HCT116 (cell line): ENCODE data around the gene FSTL4. TPM values are rescaled to one million over a fixed set of nuclear protein-coding genes. Genes with fewer than 3 reads are reported as not detected.

Source experiments
- ATAC-seq: fragments of 200-7000 bp; cut with Tn5 transposase; 2 replicates; pipeline ENCODE4 v1.9.1; 2020; ENCODE audit warnings: mild to moderate bottlenecking, moderate library complexity
- BruUV-seq: library from RNA; stranded (reverse); fragments of 400-500 nt; replicated peaks from 2 replicates; lab custom pipeline; 2021; lab: Mats Ljungman, UMichigan
- CTCF ChIA-PET: fragments of 300-600 bp; sonication (Branson Sonifier 250); formaldehyde crosslinking; loops from one replicate; lab custom pipeline; 2021; ENCODE audit warnings: antibody characterized with exemption; lab: Charles Lee
- POLR2A ChIA-PET: fragments of 300-600, 350-600 bp; sonication (Branson Sonifier 250); formaldehyde crosslinking; loops from one replicate; lab custom pipeline; 2021; ENCODE audit warnings: antibody characterized with exemption; lab: Charles Lee
- RAD21 ChIA-PET, 2 experiments: fragments of 300-600 bp; sonication (Branson Sonifier 250); formaldehyde crosslinking; loops; one replicate each; lab custom pipeline; 2023; ENCODE audit warnings: low total read pairs in 2 of 2; ENCODE audit not compliant: uncharacterized antibody in 2 of 2, unreplicated experiment in 2 of 2, low non-redundant PET in 1 of 2; lab: Charles Lee
- DNase-seq: peaks from one replicate; pipeline ENCODE4 v3.0.0-alpha.2; 2010; ENCODE audit warnings: low read depth, low spot score
- H2AFZ ChIP-seq: fragments of 200-600 bp; shearing (Covaris generic), sonication (generic); 2 replicates; pipeline ENCODE4 v1.6.1; 2017; ENCODE audit warnings: low read depth, mixed run types, mixed read lengths, antibody characterized with exemption, low read length; ENCODE audit not compliant: poor library complexity, severe bottlenecking
- H3K27ac ChIP-seq: 2 replicates; pipeline ENCODE4 v1.5.1; 2012; ENCODE audit warnings: low read depth, low read length
- H3K27me3 ChIP-seq: fragments of 200-600 bp; sonication (generic); 2 replicates; pipeline ENCODE4 v1.6.1; 2016; ENCODE audit warnings: mixed run types, low read length, mixed read lengths; ENCODE audit not compliant: insufficient read depth
- H3K36me3 ChIP-seq, 2 experiments: fragments of 200-500 bp in 1 of 2; fragments of 200-600 bp in 1 of 2; sonication (Bioruptor generic) in 1 of 2; sonication (generic) in 1 of 2; 2 replicates each; pipeline versions ENCODE4 v1.5.1 to v1.6.1; 2014 to 2016; ENCODE audit warnings: low read length in 2 of 2, inconsistent platforms in 1 of 2, mixed read lengths in 1 of 2, mixed run types in 1 of 2; ENCODE audit not compliant: insufficient read depth in 2 of 2, control insufficient read depth in 1 of 2
- H3K4me1 ChIP-seq, 2 experiments: fragments of 200-600 bp in 1 of 2; sonication (generic) in 1 of 2; 2 replicates each; pipeline versions ENCODE4 v1.5.1 to v1.6.1; 2012 to 2017; ENCODE audit warnings: low read length in 2 of 2, inconsistent platforms in 1 of 2, mild to moderate bottlenecking in 1 of 2, mixed read lengths in 1 of 2, mixed run types in 1 of 2, moderate library complexity in 1 of 2; ENCODE audit not compliant: insufficient read depth in 2 of 2, control insufficient read depth in 1 of 2
- H3K4me2 ChIP-seq: fragments of 200-600 bp; sonication (generic); 2 replicates; pipeline ENCODE4 v1.6.1; 2017; ENCODE audit warnings: mixed run types, low read length, mixed read lengths
- H3K4me3 ChIP-seq, 2 experiments: fragments of 200-600 bp in 1 of 2; sonication (generic) in 1 of 2; replicated peaks in 1 of 2; 2 replicates each; pipeline ENCODE4 v1.5.1; 2011 to 2016; ENCODE audit warnings: low read length in 2 of 2, control low read depth in 1 of 2, low read depth in 1 of 2, mild to moderate bottlenecking in 1 of 2, mixed read lengths in 1 of 2, mixed run types in 1 of 2
- H3K79me2 ChIP-seq: fragments of 200-600 bp; sonication (generic); 2 replicates; pipeline ENCODE4 v1.6.1; 2017; ENCODE audit warnings: mild to moderate bottlenecking, mixed run types, low read length, moderate library complexity, mixed read lengths; ENCODE audit not compliant: insufficient read depth
- H3K9ac ChIP-seq: fragments of 200-600 bp; sonication (generic); 2 replicates; pipeline ENCODE4 v1.6.1; 2016; ENCODE audit warnings: low read length, mixed read lengths
- H3K9me2 ChIP-seq: fragments of 200-600 bp; sonication (generic), shearing (Covaris generic); 2 replicates; pipeline ENCODE4 v1.6.1; 2017; ENCODE audit warnings: mixed run types, mild to moderate bottlenecking, moderate library complexity; ENCODE audit not compliant: insufficient read depth
- H3K9me3 ChIP-seq, 2 experiments: fragments of 200-500 bp in 1 of 2; fragments of 200-600 bp in 1 of 2; sonication (Bioruptor generic) in 1 of 2; sonication (generic) in 1 of 2; 2 replicates each; pipeline ENCODE4 v1.6.1; 2014 to 2017; ENCODE audit warnings: low read length in 2 of 2, mixed read lengths in 2 of 2, inconsistent platforms in 1 of 2, low read depth in 1 of 2, mild to moderate bottlenecking in 1 of 2, mixed run types in 1 of 2, moderate library complexity in 1 of 2; ENCODE audit not compliant: control insufficient read depth in 1 of 2, insufficient read depth in 1 of 2
- H4K20me1 ChIP-seq: fragments of 200-600 bp; sonication (generic), shearing (Covaris generic); 2 replicates; pipeline ENCODE4 v1.6.1; 2017; ENCODE audit warnings: mixed run types, mild to moderate bottlenecking, moderate library complexity; ENCODE audit not compliant: insufficient read depth
- EZH2phosphoT487 ChIP-seq: fragments of 200-600 bp; IDR thresholded peaks from 2 replicates; pipeline ENCODE4 v1.6.1; 2018; ENCODE audit warnings: antibody characterized with exemption, borderline replicate concordance
- FOSL1 ChIP-seq: IDR thresholded peaks from 2 replicates; pipeline ENCODE4 v1.6.1; 2012; ENCODE audit warnings: low read depth
- RAD21 ChIP-seq: IDR thresholded peaks from 2 replicates; pipeline ENCODE4 v1.6.1; 2012; ENCODE audit warnings: low read depth, mild to moderate bottlenecking
- REST ChIP-seq: IDR thresholded peaks from 2 replicates; pipeline ENCODE4 v1.6.1; 2012; ENCODE audit warnings: low read depth
- SIN3A ChIP-seq: IDR thresholded peaks from 2 replicates; pipeline ENCODE4 v1.6.1; 2012; ENCODE audit warnings: low read depth
- SP1 ChIP-seq: IDR thresholded peaks from 2 replicates; pipeline ENCODE4 v1.6.1; 2012; ENCODE audit warnings: low read depth
- intact Hi-C: fragments of 100-400 bp; cut with micrococcal nuclease; formaldehyde crosslinking; loops from 2 replicates; pipeline ENCODE4 v1.10.0; 2022
- total RNA-seq: library from RNA; stranded (reverse); gene quantifications from one replicate; pipeline ENCODE4 v1.2.1, GENCODE V29; 2021; ENCODE audit not compliant: unreplicated experiment
- TF ChIP-seq, protein P1 (sequence below), 3 experiments: fragments of 200-600 bp in 1 of 3; sonication (generic) in 1 of 3; IDR thresholded peaks in 2 of 3; conservative IDR thresholded peaks in 1 of 3; 2 replicates each; pipeline ENCODE4 v1.5.1; 2012 to 2017; ENCODE audit warnings: low read depth in 2 of 3, low read length in 2 of 3, antibody characterized with exemption in 1 of 3, borderline replicate concordance in 1 of 3, control low read depth in 1 of 3, mild to moderate bottlenecking in 1 of 3, mixed read lengths in 1 of 3, mixed run types in 1 of 3, moderate library complexity in 1 of 3; ENCODE audit not compliant: insufficient read depth in 1 of 3

The FSTL4 gene
- total RNA-seq, 1 experiment from 2014 or later: 0.37 TPM

GRCh38 chr5:133478199-133478985 lies 133.9 kb downstream of the FSTL4 start:
- ATAC-seq (no peak), DNase-seq (no peak)
- H3K4me2 ChIP-seq: no peak overlapping the region
- RAD21 ChIA-PET: no interaction called here
- no peaks in the 10 kb centered on the region for H3K4me1 ChIP-seq
- TF ChIP-seq FOSL1: no peak
- TF ChIP-seq SIN3A: no peak
- TF ChIP-seq, protein P1, sequence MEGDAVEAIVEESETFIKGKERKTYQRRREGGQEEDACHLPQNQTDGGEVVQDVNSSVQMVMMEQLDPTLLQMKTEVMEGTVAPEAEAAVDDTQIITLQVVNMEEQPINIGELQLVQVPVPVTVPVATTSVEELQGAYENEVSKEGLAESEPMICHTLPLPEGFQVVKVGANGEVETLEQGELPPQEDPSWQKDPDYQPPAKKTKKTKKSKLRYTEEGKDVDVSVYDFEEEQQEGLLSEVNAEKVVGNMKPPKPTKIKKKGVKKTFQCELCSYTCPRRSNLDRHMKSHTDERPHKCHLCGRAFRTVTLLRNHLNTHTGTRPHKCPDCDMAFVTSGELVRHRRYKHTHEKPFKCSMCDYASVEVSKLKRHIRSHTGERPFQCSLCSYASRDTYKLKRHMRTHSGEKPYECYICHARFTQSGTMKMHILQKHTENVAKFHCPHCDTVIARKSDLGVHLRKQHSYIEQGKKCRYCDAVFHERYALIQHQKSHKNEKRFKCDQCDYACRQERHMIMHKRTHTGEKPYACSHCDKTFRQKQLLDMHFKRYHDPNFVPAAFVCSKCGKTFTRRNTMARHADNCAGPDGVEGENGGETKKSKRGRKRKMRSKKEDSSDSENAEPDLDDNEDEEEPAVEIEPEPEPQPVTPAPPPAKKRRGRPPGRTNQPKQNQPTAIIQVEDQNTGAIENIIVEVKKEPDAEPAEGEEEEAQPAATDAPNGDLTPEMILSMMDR (IDR thresholded peaks at IDR 0.05 in 2 of 3, conservative IDR thresholded peaks at IDR 0.05 in 1 of 3; ENCODE audit: borderline replicate concordance in 1 of 3, insufficient read depth in 1 of 3, low read depth in 2 of 3, low read length in 2 of 3): no peak
- TF ChIP-seq EZH2phosphoT487: no peak
- TF ChIP-seq SP1: no peak
- no peak for TF ChIP-seq RAD21
- TF ChIP-seq REST: no peak
- no TSS peak for BruUV-seq
- no peaks in the 10 kb centered on the region for H3K9me2 ChIP-seq
- peaks cover 50% of the 10 kb centered on the region; the same call in 1 of the 2 replicates for H3K27me3 ChIP-seq
- CTCF ChIA-PET: no interaction called here
- no peaks in the 10 kb centered on the region for H4K20me1 ChIP-seq
- no peaks in the 10 kb centered on the region for H3K79me2 ChIP-seq
- H3K9me3 ChIP-seq: no peaks in the 10 kb centered on the region
- H2AFZ ChIP-seq: no peak overlapping the region
- POLR2A ChIA-PET: no interaction called here
- H3K36me3 ChIP-seq: no peaks in the 10 kb centered on the region
- no peak overlapping the region for H3K9ac ChIP-seq
- H3K27ac ChIP-seq: no peak overlapping the region
- H3K4me3 ChIP-seq: no peak overlapping the region
- intact Hi-C loops: no loop called here
